Measurements from ENCODE around the gene TRPM7.

GRCh38 chr15:50613600-50613999 is 73.0 kb downstream of the TRPM7 start:
- no peak for TF ChIP-seq CTCF (IDR thresholded peaks at IDR 0.05; ENCODE audit: low read length)
- TF ChIP-seq EZH2phosphoT487 (IDR thresholded peaks at IDR 0.05; ENCODE audit: low read length), result no peak

Data from MM.1S (cell line).